HEK293T (cell line): ENCODE data around the gene MACROD2.

Experiments used
- BHLHE40 ChIP-seq: fragments of 450-650 bp; IDR thresholded peaks from 2 replicates; pipeline ENCODE4 v1.6.1; 2016; ENCODE audit warnings: mild to moderate bottlenecking, moderate library complexity, borderline replicate concordance
- ELF4 ChIP-seq: fragments of 450-650 bp; IDR thresholded peaks from 2 replicates; pipeline ENCODE4 v1.6.1; 2017; ENCODE audit warnings: antibody characterized with exemption
- FOXA1 ChIP-seq: fragments of 450-650 bp; IDR thresholded peaks from 2 replicates; pipeline ENCODE4 v1.6.1; 2016; ENCODE audit warnings: mild to moderate bottlenecking
- FOXK2 ChIP-seq: fragments of 450-650 bp; IDR thresholded peaks from 2 replicates; pipeline ENCODE4 v1.6.1; 2016; ENCODE audit warnings: mild to moderate bottlenecking
- NFRKB ChIP-seq: fragments of 450-650 bp; IDR thresholded peaks from 2 replicates; pipeline ENCODE4 v1.6.1; 2016; ENCODE audit warnings: mild to moderate bottlenecking, moderate library complexity
- SP1 ChIP-seq: fragments of 450-650 bp; IDR thresholded peaks from 2 replicates; pipeline ENCODE4 v1.6.1; 2017
- TARDBP ChIP-seq: fragments of 450-650 bp; IDR thresholded peaks from 2 replicates; pipeline ENCODE4 v1.6.1; 2016

DNA sequence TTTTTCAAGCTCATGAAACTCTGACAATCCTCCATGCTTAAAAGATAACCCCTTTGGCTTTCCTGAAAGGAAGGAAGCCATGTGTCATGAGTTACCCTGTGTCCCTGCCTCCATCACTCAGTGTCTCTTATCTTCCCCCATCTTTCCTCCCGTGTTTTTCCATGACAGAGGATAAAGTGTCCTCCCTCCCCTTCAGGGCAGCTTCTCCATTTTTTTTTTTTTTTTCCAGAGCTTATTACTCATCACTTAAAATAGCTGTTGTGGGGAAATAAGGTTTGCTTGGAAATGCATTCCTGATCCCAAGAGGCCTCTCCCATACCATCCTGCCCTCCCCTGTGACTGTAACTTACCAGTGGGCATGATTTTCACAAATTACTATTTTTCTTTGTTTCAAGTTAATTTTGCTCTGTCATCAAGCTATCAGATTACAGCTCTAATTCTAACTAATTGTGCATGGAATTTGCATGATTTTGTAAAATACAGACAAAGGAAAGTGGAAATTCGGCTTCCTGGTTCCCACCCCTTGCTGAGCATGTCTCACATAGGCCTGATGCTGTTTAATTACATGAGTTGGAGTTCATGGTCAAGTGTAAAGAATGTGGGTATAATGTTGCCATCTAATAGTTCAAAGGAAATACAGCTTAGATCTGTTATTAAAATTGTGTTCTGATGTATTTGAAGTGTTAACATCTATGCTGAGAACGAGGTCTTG, 956.5 kb downstream of the MACROD2 start:
- TF ChIP-seq ELF4 (no peak), BHLHE40 (no peak), TARDBP (no peak), NFRKB (no peak), FOXA1 (no peak), SP1 (no peak), FOXK2 (no peak)
